ENCODE data around the gene HSPB8.

Gene HSPB8

DNA sequence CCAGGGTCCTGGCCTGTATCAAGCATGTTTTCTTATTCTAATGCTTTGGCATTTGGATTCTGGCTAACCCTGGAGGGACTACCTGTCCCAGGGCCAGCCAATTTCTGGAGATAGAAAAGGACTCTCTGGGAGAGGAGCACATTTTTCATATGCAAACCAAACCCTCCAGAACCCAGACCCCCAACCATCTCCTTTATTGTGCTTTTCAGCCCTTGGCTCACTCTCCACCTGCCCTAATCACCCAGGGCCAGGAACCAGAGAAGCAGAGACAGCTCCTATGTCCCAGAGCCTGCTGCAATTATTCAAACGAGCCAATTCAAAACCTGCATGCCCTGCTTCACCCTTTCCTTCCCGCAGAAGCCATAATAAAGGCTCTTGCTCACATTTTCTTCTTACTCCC lies 23.8 kb downstream of the HSPB8 start:
- no peak overlapping the region for H3K4me3 ChIP-seq (ENCODE audit: low read depth in 1 of 2, low read length in 1 of 2)
- H3K27ac ChIP-seq, result no peak overlapping the region
- TF ChIP-seq, protein P1, sequence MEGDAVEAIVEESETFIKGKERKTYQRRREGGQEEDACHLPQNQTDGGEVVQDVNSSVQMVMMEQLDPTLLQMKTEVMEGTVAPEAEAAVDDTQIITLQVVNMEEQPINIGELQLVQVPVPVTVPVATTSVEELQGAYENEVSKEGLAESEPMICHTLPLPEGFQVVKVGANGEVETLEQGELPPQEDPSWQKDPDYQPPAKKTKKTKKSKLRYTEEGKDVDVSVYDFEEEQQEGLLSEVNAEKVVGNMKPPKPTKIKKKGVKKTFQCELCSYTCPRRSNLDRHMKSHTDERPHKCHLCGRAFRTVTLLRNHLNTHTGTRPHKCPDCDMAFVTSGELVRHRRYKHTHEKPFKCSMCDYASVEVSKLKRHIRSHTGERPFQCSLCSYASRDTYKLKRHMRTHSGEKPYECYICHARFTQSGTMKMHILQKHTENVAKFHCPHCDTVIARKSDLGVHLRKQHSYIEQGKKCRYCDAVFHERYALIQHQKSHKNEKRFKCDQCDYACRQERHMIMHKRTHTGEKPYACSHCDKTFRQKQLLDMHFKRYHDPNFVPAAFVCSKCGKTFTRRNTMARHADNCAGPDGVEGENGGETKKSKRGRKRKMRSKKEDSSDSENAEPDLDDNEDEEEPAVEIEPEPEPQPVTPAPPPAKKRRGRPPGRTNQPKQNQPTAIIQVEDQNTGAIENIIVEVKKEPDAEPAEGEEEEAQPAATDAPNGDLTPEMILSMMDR (IDR thresholded peaks at IDR 0.05), result no peak
- no peaks in the 10 kb centered on the region for H3K36me3 ChIP-seq
- H3K27me3 ChIP-seq, result no peaks in the 10 kb centered on the region
- H3K9me3 ChIP-seq, result no peaks in the 10 kb centered on the region
- no peaks in the 10 kb centered on the region for H3K4me1 ChIP-seq (ENCODE audit: control insufficient read depth in 1 of 2, insufficient read depth in 1 of 2, low read depth in 1 of 2, low read length in 1 of 2)

DNA sequence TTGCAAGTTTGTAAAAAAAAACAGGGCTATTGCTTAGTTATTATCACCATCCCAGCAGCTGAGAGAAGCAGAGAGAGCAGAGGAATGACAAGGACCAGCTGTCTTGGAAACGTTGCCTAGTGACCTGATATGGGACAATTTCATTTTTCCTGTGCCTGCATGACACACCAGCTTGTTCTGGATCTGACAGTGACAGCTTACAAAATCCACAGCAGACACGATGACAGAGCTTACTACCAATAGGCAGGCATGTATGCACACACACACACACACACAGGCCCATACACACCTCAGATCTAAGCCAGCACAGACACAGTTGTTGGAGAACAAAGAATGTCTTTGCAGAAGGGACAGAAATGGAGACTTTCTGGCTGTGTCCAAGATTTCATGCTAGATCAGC lies 25.4 kb downstream of the HSPB8 start:
- H3K4me1 ChIP-seq (ENCODE audit: control insufficient read depth in 1 of 2, insufficient read depth in 1 of 2, low read depth in 1 of 2, low read length in 1 of 2), result no peaks in the 10 kb centered on the region
- H3K36me3 ChIP-seq, result no peaks in the 10 kb centered on the region

DNA sequence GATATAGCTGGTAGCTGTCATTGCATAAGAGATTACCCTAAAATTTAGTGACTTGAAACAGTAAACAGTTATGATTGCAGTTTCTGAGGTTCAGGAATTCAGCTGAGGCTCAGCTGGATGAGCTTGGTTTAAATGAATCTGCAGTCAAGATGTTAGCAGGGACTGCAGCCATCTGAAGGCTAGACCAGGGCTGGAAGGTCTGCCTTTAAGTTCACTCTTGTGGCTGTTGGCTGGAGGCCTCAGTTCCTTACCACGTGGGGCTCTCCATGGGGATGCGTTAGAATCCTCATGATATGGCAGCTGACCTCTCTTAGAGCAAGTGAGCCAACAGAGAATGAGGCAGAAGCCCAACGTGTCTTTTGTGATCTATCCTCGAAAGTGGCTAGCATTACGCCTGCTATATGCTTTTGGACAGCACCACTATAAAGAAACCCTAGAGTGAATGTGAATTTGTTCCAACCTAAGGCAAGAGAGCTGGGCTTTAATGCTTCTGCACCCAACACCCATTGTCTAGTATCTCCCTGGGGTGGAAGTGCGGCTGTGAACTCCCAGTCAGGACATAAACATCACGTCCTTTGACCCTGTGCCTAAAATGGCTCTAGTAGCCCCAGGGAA lies 26.0 kb downstream of the HSPB8 start:
- H3K27ac ChIP-seq, result no peak overlapping the region
- no peaks in the 10 kb centered on the region for H3K4me1 ChIP-seq (ENCODE audit: control insufficient read depth in 1 of 2, insufficient read depth in 1 of 2, low read depth in 1 of 2, low read length in 1 of 2)
- TF ChIP-seq, protein P1 (IDR thresholded peaks at IDR 0.05), result no peak
- H3K9me3 ChIP-seq, result no peaks in the 10 kb centered on the region
- no peak overlapping the region for H3K4me3 ChIP-seq (ENCODE audit: low read depth in 1 of 2, low read length in 1 of 2)
- H3K36me3 ChIP-seq, result no peaks in the 10 kb centered on the region
- no peaks in the 10 kb centered on the region for H3K27me3 ChIP-seq

More for the DNA sequence above, 25.4 kb downstream of the HSPB8 start:
- Histone ChIP-seq H3K4me3 (ENCODE audit: low read depth in 1 of 2, low read length in 1 of 2) (no peak overlapping the region), H3K27ac (no peak overlapping the region), H3K9me3 (no peaks in the 10 kb centered on the region), H3K27me3 (no peaks in the 10 kb centered on the region)
- TF ChIP-seq, protein P1 (IDR thresholded peaks at IDR 0.05), result no peak

DNA sequence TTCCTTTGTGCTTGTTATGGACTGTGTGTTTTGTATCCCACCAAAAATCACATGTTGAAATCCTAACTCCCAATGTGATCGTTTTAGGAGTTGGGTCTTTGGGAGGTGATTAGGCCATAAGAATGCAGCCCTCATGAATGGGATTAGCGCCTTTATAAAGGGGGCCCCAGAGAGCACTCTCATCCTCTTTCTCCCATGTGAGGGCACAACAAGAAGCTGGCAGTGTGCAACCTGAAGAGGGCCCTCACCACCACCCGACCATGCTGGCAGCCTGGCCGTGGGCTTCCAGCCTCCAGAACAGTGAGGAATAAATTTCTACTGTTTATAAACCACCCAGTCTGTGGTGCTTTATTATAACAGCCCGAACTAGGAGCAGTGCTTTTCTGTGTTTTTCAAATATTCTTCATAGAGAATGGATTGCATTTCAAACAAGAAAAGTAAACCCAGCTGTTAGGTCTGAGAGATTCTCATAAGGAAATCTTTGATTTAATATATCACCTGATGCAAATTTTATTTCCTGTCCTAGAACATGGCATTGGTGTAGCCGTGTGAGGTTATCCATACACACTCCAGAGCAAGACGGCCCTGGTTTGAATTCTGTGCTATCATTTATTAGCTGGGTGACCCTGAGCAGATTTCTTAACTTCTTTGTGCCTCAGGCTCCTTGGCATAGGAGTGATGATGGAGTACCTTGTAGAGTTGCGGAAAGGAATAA lies 27.8 kb downstream of the HSPB8 start:
- Histone ChIP-seq H3K27me3 (no peaks in the 10 kb centered on the region), H3K27ac (no peak overlapping the region), H3K4me3 (ENCODE audit: low read depth in 1 of 2, low read length in 1 of 2) (no peak overlapping the region), H3K9me3 (no peaks in the 10 kb centered on the region), H3K36me3 (no peaks in the 10 kb centered on the region), H3K4me1 (ENCODE audit: control insufficient read depth in 1 of 2, insufficient read depth in 1 of 2, low read depth in 1 of 2, low read length in 1 of 2) (no peaks in the 10 kb centered on the region)
- TF ChIP-seq, protein P1 (IDR thresholded peaks at IDR 0.05), result no peak

DNA sequence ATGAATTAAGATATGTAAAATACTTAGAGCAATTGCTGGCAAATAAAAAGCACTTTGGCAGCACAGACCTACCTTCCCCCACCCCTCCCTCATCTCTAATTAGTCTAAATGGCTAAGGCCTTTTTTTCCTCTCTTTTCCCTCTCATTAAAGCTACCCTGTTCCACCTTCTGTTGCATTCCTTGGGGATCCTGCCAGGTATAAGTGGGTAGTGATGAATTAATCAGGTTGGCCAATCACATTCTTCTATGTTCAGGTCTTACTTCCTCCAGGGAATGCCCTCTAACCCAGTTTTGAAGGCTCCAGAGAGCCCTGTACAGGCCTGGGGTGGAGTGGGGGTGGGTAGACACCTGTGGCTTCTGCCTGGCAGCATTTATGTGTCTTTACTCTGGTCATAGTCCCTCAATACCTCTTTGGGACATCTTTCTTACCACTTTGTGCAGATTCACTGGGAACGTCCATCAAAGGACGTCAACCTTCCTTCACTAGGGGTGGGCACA lies 28.4 kb downstream of the HSPB8 start:
- no peaks in the 10 kb centered on the region for H3K4me1 ChIP-seq (ENCODE audit: control insufficient read depth in 1 of 2, insufficient read depth in 1 of 2, low read depth in 1 of 2, low read length in 1 of 2)
- H3K27me3 ChIP-seq, result no peaks in the 10 kb centered on the region
- H3K4me3 ChIP-seq (ENCODE audit: low read depth in 1 of 2, low read length in 1 of 2), result no peak overlapping the region
- TF ChIP-seq, protein P1 (IDR thresholded peaks at IDR 0.05), result no peak
- H3K27ac ChIP-seq, result no peak overlapping the region
- no peaks in the 10 kb centered on the region for H3K36me3 ChIP-seq
- H3K9me3 ChIP-seq, result no peaks in the 10 kb centered on the region

Data from neutrophil (primary cell).